Measurements from ENCODE around the gene CRYBA2. TPM values are rescaled to one million over a fixed set of nuclear protein-coding genes. Genes with fewer than 3 reads are reported as not detected.

CRYBA2 gene
- total RNA-seq, 4 donors from 2014 or later = 2.4 to 14.2 (median 9.4) TPM; not detected in 1

- Histone ChIP-seq H3K27me3 (no peaks in the 10 kb centered on the region), H3K9me3 (no peaks in the 10 kb centered on the region), H3K36me3 (no peaks in the 10 kb centered on the region), H3K27ac (no peak overlapping the region), H3K4me1 (no peaks in the 10 kb centered on the region), H3K4me3 (no peak overlapping the region)
- TF ChIP-seq POLR2A (IDR thresholded peaks at IDR 0.05) = no peak
- TF ChIP-seq, protein P1, sequence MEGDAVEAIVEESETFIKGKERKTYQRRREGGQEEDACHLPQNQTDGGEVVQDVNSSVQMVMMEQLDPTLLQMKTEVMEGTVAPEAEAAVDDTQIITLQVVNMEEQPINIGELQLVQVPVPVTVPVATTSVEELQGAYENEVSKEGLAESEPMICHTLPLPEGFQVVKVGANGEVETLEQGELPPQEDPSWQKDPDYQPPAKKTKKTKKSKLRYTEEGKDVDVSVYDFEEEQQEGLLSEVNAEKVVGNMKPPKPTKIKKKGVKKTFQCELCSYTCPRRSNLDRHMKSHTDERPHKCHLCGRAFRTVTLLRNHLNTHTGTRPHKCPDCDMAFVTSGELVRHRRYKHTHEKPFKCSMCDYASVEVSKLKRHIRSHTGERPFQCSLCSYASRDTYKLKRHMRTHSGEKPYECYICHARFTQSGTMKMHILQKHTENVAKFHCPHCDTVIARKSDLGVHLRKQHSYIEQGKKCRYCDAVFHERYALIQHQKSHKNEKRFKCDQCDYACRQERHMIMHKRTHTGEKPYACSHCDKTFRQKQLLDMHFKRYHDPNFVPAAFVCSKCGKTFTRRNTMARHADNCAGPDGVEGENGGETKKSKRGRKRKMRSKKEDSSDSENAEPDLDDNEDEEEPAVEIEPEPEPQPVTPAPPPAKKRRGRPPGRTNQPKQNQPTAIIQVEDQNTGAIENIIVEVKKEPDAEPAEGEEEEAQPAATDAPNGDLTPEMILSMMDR (IDR thresholded peaks at IDR 0.05) = no peak
- peak in 1 of 3 donors; percentile 29 for DNase-seq
Observed at GRCh38 chr2:219022041-219022440, 28.8 kb upstream of the CRYBA2 start.

DNA sequence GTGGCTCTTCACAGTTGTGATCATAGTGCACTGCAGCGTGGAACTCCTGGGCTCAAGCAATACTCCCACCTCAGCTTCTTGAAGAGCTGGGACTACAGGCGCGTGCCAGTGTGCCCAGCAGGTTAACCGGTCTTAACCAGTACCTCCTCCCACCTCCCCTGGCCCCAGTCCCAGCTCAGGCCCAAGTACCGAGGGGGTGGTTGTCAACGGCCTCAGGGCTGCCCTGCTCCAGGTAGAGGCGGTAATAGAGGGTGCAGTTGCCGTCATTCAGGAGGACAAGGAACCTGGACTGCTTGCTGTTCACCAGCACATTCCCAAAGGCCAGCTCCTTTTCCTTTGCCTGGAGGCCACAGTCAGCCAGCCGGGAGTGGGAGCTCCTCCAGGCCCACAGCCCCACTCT is 28.4 kb upstream of the CRYBA2 start:
- Histone ChIP-seq H3K4me1 (no peaks in the 10 kb centered on the region), H3K9me3 (no peaks in the 10 kb centered on the region), H3K4me3 (no peak overlapping the region), H3K27ac (no peak overlapping the region), H3K27me3 (no peaks in the 10 kb centered on the region), H3K36me3 (no peaks in the 10 kb centered on the region)
- TF ChIP-seq POLR2A (IDR thresholded peaks at IDR 0.05) = no peak
- TF ChIP-seq, protein P1 (IDR thresholded peaks at IDR 0.05) = no peak
- peak in 1 of 3 donors; percentile 16 for DNase-seq

DNA sequence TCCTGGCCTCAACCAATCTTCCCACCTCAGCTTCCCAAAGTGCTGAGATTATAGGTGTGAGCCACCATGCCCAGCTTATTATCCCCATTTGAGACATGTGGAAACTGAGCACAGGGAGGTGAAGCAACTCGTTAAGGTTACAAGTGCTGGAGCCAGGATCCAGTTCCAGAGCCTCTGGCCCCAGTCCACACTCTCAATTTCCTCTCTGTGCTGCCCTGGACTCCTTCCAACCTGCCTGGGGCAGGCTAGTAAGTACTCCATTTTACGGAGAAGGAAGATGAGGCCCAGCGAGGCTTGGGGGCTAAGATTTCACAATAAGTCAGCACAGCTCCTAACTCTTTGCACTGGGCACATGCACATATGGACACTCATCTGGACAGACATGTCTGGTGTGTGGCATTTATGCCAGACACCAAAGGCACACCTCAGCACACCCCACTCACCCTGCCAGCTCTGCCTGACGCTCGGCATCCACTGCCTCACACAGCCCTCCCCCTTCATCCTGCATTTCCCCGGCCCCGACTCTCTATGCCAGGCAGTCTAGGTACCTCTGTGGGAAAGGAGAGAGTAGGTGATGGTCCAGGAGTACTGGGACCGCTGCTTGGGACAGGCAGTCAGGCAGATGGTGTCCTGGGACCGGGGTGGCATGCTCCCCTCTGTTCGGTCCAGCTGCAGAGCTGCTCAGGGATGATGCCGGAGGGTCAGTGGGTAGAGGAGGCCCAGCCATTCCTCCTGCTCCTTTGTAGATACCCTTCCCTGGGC is 27.6 kb upstream of the CRYBA2 start:
- no peaks in the 10 kb centered on the region for H3K9me3 ChIP-seq
- DNase-seq = peak in 1 of 3 donors; percentile 36
- no peaks in the 10 kb centered on the region for H3K36me3 ChIP-seq
- TF ChIP-seq POLR2A (IDR thresholded peaks at IDR 0.05) = no peak
- TF ChIP-seq, protein P1 (IDR thresholded peaks at IDR 0.05) = no peak
- H3K27ac ChIP-seq = no peak overlapping the region
- H3K4me3 ChIP-seq = no peak overlapping the region
- no peaks in the 10 kb centered on the region for H3K4me1 ChIP-seq
- no peaks in the 10 kb centered on the region for H3K27me3 ChIP-seq

DNA sequence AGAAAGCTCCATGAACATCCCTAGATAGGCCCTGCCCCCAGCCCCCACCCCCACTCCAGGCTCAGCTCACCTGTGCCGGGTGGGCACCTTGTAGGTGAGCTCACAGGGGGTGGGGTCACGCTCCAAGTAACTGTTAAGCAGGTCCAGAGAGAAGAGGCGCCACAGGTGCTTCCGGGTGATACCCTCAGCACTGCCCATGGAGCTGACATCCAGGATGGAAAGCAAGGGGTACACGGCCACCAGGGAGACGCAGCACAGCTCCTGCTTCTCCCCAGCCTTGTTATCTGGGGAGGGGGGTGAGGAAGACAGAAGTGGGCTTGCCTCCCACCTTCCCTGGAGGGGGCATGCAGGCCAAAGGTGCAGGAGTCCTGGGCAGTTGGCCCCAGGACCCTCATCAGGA is 26.2 kb upstream of the CRYBA2 start:
- Histone ChIP-seq H3K9me3 (no peaks in the 10 kb centered on the region), H3K4me3 (no peak overlapping the region), H3K27ac (no peak overlapping the region), H3K27me3 (no peaks in the 10 kb centered on the region), H3K36me3 (no peaks in the 10 kb centered on the region), H3K4me1 (no peaks in the 10 kb centered on the region)
- TF ChIP-seq, protein P1 (IDR thresholded peaks at IDR 0.05) = no peak
- DNase-seq = peak in 1 of 3 donors; percentile 36

- no peaks in the 10 kb centered on the region for H3K36me3 ChIP-seq
- H3K4me3 ChIP-seq = no peak overlapping the region
- DNase-seq = peak in 1 of 3 donors; percentile 39
- no peak overlapping the region for H3K27ac ChIP-seq
- no peak for TF ChIP-seq POLR2A (IDR thresholded peaks at IDR 0.05)
- TF ChIP-seq, protein P1 (IDR thresholded peaks at IDR 0.05) = no peak
- H3K9me3 ChIP-seq = no peaks in the 10 kb centered on the region
- H3K4me1 ChIP-seq = no peaks in the 10 kb centered on the region
- H3K27me3 ChIP-seq = no peaks in the 10 kb centered on the region
Observed at GRCh38 chr2:219018726-219019125, 25.5 kb upstream of the CRYBA2 start.
